ENCODE measurements around the gene GGCX. TPM values are rescaled to one million over a fixed set of nuclear protein-coding genes. Genes with fewer than 3 reads are reported as not detected.
A peak's percentile ranks its signal among the peaks of the same experiment; 100 is the strongest.
"Not testable (repeated sequence)": the region's sequence is repeated elsewhere in the genome, so short reads cannot be mapped to it uniquely, and the experiment has no call there.

The GGCX gene
- polyA plus RNA-seq, 4 donors, result 33.7 to 42.4 (median 39.7) TPM

- DNase-seq (ENCODE audit: low read depth in 4 of 4, low spot score in 3 of 4), result no peak
These were observed 16.3 kb upstream of the GGCX start, which contains the start of gene VAMP8 for GRCh38 chr2:85577386-85578242. Gene VAMP8, plus strand, starts transcription at chr2:85577586. Its CDS starts 61 bp downstream, at chr2:85577647.

DNA sequence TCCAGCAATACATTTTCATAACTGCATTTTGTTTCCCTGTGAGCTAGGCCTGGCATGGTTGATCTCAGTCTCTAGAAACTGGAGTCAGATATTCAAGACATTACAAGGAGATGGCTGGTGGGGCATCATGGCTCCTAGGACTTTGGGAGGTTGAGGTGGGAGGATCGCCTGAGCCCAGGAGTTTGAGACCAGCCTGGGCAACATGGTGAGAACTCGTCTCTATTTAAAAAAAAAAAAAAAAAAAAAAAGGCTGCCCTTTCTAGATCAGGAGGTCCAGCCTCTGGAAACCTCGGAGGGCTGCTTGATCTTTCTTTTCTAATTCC is 15.7 kb upstream of the GGCX start:
- no peak for DNase-seq (ENCODE audit: low read depth in 4 of 4, low spot score in 3 of 4)

DNA sequence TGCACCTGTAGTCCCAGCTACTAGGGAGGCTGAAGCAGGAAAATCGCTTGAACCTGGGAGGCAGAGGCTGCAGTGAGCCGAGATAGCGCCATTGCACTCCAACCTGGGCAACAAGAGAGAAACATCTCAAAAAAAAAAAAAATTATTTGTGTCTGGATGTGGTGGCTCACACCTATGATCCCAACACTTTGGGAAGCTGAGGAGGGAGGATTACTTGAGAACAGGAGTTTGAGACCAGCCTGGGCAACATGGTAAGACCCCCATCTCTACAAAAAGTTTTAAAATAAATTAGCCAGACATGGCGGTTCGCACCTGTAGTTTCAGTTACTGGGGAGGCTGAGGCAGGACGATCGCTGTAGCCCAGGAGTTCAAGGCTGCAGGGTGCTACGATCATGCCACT is 14.4 kb upstream of the GGCX start:
- DNase-seq (ENCODE audit: low read depth in 4 of 4, low spot score in 3 of 4), result no peak

DNA sequence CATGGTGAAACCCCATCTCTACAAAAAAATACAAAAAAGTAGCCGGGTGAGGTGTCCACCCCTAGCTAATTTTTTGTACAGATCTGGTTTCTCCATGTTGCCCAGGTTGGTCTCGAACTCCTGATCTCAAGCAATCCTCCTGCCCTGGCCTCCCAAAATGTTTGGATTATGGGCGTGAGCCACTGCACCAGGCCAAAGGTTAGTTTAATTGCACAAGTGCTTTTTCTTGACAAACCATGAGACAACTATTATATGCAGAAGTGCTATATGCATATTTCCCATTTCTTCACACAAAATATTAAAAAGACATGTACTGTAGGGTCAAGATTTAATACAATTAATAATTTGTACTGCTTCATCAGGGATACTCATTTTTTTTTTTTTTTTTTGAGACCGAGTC is 5.0 kb upstream of the GGCX start:
- DNase-seq (ENCODE audit: low read depth in 4 of 4, low spot score in 3 of 4), result no peak

- no peak for DNase-seq (ENCODE audit: low read depth in 4 of 4, low spot score in 3 of 4)
These were observed 2.9 kb upstream of the GGCX start for GRCh38 chr2:85564144-85564563.

- DNase-seq (ENCODE audit: low read depth in 4 of 4, low spot score in 3 of 4), result no peak
These were observed 447 bp downstream of the GGCX start for GRCh38 chr2:85560812-85561279.

- DNase-seq (ENCODE audit: low read depth in 4 of 4, low spot score in 3 of 4), result not testable (repeated sequence)
These were observed 928 bp downstream of the GGCX start for GRCh38 chr2:85560403-85560726.

- DNase-seq (ENCODE audit: low read depth in 4 of 4, low spot score in 3 of 4), result no peak
These were observed 3.1 kb downstream of the GGCX start for GRCh38 chr2:85558160-85558559.

DNA sequence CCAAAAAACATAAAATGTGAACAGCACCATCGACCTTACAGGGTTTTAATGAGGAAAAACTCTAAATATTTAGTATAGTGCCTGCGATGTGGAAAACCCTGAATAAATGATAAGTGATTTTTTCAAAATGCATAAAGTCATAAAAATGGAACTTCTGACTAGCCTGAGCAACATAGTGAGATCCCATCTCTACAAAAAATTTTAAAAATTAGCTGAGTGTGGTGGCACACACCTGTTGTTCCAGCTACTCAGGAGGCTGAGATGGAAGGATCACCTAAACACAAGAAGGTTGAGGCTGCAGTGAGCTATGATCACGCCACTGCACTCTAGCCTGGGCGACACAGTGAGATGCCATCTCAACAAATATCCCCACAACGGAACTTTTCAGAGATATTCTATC is 4.2 kb downstream of the GGCX start:
- no peak for DNase-seq (ENCODE audit: low read depth in 4 of 4, low spot score in 3 of 4)

GRCh38 chr2:85554980-85555612 is 6.2 kb downstream of the GGCX start:
- no peak for DNase-seq (ENCODE audit: low read depth in 4 of 4, low spot score in 3 of 4)

DNA sequence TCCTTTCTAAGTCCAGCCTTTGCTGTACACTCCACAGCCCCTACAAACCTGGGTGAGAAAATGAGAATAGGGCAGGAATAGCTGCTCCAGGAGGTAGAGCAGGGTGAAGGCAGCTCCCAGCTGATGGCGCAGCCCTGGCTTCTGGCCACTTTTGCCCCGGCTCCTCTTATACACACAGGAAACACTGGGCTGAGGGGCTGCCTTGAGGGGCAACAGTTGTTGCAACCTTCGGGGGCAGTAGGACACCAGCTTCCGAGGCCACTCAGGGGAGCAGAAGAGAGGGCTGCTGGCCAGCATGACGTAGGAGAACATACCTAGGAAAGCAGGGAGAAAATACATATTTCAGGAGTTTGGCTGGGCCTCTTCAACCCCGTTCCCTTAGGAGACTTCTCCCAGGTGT is 8.1 kb downstream of the GGCX start:
- DNase-seq (ENCODE audit: low read depth in 4 of 4, low spot score in 3 of 4), result no peak

DNA sequence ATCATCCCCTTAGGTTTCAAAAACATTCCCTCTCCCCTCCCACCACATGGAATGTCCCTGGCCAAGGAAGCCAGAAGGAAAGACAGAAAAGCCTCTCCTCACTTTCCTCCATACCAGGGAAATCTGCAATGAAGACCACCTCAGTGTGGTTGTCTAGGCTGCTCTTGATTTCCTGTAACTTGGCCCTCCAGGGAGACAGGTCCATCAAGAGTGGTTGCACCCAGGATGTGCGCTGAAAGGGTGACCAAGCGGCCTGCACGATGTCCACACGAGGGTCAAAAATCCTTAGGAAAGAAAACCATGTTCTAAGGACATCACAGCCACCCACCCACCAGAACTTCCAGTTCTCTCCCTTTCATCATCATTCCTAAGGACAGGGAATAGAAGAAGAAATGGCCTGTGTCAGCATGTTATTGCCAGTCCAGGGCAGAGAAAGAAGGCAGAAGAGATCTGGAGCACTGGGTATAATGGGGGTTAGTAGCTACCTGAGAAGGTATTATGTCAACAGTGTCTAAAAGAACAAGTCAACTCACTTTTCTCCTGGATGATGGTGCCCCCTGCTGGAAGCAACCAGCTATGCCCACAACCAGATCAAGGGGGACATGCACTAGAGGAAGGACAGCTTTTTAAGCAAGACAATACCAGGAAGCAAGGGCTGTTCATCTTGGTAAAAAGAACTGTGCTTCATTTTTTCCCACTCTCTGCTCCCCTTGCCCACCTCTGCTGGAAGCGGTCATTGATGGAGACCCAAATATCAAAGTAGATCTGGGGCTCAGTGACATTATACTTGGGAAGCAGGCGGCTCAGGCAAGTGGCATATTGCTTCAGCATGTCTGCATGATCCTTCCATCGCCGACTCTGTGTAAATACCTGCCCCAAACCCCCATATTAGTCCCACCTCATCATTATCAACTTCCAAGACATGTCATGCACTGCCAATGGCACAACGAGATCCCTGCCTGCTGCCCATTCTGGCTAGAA is 9.3 kb downstream of the GGCX start:
- DNase-seq (ENCODE audit: low read depth in 4 of 4, low spot score in 3 of 4), result peak in 3 of 4 donors; percentile 54 to 59 (median 58)

DNA sequence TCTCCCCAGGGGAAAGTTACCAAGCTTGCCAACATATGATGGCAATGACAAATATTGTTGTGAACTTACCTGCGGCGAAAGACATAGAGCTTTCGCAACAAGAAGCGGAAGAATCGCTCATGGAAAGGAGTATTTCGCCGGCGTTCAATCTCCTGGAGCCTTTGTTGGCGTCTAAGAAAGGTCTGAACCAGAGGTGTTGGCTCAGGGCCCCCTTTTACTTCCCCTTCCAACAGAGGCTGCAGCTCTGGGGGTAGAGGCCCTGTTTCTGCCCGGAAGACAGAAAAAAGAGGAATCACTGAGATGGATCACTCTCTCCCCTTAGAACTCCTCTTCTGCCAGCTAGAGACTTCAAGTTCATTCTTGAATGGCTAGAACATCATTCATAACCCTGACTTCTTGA is 10.8 kb downstream of the GGCX start:
- DNase-seq (ENCODE audit: low read depth in 4 of 4, low spot score in 3 of 4), result no peak

DNA sequence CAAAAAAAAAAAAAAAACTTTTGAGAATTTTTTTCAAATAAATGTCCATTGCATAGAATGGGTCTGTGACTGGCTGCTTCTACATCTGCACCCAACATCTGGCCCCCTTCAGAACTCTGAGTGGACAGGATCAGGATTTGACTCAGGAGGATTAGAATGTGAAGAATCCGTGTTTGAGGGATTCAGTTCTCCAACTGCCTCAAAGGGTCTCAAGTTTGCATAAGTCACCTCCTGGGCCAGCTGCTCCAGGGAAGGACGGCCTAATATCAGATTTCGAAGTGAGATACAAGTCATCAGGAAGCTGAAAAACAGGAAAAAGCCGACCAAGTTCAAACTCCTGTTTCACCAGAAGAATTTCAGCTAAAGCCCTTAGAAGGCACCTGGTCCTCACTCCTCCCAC is 11.5 kb downstream of the GGCX start:
- DNase-seq (ENCODE audit: low read depth in 4 of 4, low spot score in 3 of 4), result no peak

DNA sequence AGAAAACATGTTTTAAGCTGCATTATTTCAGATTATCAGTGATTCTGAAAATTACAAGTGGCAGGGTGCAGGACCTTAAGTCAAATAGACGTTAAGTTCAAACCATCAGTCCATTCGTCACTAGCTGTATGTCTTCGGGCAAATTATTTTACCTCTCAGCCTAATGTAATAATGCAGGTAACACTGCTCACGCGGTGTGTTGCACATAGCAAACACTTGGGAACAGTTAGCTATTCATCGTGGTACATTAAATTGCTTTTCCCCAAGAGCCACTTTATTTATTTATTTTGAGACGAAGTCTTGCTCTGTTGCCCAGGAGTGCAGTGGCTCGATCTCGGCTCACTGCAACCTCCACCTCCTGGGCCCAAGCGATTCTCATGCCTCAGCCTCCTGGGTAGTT is 12.2 kb downstream of the GGCX start:
- DNase-seq (ENCODE audit: low read depth in 4 of 4, low spot score in 3 of 4), result no peak

DNA sequence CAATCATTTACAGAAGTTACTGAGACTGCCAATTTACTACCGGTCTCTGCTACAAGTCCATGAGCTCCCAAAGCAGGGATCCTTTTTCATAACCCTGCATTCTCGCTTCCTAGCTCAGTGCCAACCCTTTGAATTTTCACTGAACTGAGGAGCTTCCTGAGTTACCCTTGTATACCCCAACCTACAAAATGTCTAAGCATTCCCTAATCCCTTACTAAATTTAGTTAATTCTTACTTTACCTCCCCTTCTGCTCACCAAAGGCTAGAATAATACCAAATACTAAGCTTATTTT is 12.7 kb downstream of the GGCX start:
- no peak for DNase-seq (ENCODE audit: low read depth in 4 of 4, low spot score in 3 of 4)

DNA sequence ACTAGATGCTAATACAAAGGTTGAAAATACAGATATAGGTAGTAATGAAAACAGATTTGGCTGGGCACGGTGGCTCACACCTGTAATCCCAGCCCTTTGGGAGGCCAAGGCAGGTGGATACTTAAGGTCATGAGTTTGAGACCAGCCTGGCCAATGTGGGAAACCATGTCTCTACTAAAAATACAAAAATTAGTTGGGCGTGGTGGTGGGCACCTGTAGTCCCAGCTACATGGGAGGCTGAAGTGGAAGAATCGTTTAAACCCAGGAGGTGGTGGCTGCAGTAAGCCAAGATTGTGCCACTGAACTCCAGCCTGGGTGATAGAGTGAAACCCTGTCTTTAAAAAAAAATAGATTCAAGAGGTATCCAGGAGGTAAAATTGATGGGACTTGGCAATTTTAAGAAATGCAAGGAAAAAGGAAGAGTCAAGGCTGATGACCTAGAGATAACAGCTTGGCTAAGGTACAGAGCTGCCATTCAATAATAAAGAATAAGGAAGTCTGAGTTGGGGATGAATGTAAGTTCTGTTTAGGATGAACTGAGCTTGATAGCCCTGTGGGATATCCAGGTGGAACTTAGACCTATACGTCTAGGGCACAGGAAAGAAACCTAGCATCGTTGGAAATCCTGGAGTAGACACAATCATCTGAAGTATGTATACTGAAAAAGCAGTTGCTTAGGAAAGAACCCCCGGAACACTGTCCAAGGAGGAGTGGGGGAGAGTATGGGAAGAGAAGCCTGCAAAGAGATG is 13.3 kb downstream of the GGCX start:
- DNase-seq (ENCODE audit: low read depth in 4 of 4, low spot score in 3 of 4), result no peak

GRCh38 chr2:85547089-85547858 is 14.0 kb downstream of the GGCX start:
- no peak for DNase-seq (ENCODE audit: low read depth in 4 of 4, low spot score in 3 of 4)

- no peak for DNase-seq (ENCODE audit: low read depth in 4 of 4, low spot score in 3 of 4)
These were observed 15.5 kb downstream of the GGCX start for GRCh38 chr2:85545780-85546240.

Data from left renal pelvis (tissue), 4 donors.